ENCODE results near the gene MAP3K6. TPM values are rescaled to one million over a fixed set of nuclear protein-coding genes. Genes with fewer than 3 reads are reported as not detected.
"Not testable (repeated sequence)": the region's sequence is repeated elsewhere in the genome, so short reads cannot be mapped to it uniquely, and the experiment has no call there.

MAP3K6 gene
- total RNA-seq, 1 donor from 2014 or later = 117 TPM

DNA sequence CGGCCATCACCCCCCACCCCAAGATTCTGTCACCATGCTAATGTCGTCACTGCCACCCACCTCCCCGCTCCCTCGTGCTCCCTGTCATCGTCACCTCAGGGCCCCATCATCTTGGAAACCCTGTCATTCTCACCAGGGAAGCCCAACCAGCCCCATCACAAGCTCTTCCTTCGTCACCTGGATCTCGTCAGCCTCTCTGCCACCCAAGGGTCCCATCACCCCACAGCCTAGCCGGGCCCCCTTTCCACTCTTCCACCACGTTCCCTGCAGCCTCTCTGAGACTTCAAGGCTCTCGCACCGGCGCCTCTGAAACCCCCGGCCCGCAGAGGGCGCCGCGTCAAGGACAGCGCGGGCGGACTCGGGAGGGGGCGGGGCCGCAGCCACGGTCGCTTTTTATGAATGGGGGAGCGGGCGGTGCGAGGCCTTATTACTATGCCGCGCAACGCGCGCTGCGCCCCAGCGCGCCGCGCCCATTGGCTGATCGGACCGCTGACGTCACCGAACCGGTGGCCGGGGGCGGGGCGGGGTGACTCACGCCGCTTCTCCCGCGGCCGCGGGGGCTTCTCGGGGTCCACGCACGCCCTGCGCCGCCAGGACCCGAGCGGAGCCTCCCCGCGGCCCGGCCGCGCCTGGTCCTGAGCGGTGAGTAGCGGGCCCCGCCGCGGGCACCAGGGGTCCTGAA lies 25.5 kb upstream of the MAP3K6 start, which contains the start of gene GPR3:
TSS of gene GPR3 (plus strand) at position 527 of the 682 bp plus-strand sequence. CDS start 1,177 bp downstream, outside the sequence.
- intact Hi-C loops (cut with DNase I) = loop anchor here (10.0 kb wide), 1 partner anchor 87 kb away; no protein-coding TSS in a partner anchor
- Histone ChIP-seq H3K4me1 (peaks cover 34% of the 10 kb centered on the region), H3K4me3 (peak within 1 kb of the TSS; percentile 52), H3K9me3 (no peaks in the 10 kb centered on the region), H3K36me3 (no peaks in the 10 kb centered on the region), H3K27ac (peak within 1 kb of the TSS; percentile 39), H3K27me3 (ENCODE audit: low read depth) (no peaks in the 10 kb centered on the region)
- DNase-seq (peak; percentile 89), ATAC-seq (peak; percentile 89 to 91)
- TF ChIP-seq, protein P1, sequence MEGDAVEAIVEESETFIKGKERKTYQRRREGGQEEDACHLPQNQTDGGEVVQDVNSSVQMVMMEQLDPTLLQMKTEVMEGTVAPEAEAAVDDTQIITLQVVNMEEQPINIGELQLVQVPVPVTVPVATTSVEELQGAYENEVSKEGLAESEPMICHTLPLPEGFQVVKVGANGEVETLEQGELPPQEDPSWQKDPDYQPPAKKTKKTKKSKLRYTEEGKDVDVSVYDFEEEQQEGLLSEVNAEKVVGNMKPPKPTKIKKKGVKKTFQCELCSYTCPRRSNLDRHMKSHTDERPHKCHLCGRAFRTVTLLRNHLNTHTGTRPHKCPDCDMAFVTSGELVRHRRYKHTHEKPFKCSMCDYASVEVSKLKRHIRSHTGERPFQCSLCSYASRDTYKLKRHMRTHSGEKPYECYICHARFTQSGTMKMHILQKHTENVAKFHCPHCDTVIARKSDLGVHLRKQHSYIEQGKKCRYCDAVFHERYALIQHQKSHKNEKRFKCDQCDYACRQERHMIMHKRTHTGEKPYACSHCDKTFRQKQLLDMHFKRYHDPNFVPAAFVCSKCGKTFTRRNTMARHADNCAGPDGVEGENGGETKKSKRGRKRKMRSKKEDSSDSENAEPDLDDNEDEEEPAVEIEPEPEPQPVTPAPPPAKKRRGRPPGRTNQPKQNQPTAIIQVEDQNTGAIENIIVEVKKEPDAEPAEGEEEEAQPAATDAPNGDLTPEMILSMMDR (IDR thresholded peaks at IDR 0.05) = peak; percentile 60

DNA sequence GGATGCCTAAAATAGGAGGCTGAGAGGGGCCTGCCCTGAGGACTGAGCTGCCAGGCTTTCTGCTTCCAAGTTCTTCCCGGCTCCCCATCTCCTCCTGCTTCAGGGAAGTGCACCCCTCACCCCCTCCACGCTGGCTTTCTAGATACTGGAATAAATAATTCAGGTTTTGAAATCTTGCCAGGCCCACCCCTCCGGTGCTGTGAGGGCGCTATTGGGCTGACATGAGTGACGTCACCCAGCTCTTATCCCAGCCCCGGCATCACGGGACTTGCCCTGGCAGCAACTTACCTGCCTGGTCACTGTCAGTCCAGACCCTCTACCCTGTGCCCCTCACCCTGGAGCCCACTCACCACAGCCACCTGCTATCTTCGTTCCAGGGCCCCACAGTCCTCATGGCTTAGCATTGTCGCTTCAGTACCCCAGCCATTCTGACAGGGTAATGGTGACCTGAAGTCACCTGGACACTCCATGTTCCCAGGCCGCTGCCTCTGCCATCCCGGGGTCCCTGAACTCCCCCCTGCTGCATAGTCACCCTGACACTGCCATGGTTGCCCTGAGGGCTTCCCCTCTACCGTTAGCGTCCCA lies 24.8 kb upstream of the MAP3K6 start:
- DNase-seq = no peak
- Histone ChIP-seq H3K9me3 (no peaks in the 10 kb centered on the region), H3K36me3 (no peaks in the 10 kb centered on the region), H3K27ac (peak overlapping the region; percentile 39), H3K27me3 (ENCODE audit: low read depth) (no peaks in the 10 kb centered on the region), H3K4me3 (peak overlapping the region; percentile 52), H3K4me1 (peaks cover 28% of the 10 kb centered on the region)
- TF ChIP-seq, protein P1 (IDR thresholded peaks at IDR 0.05) = no peak
- ATAC-seq = peak; percentile 16 to 51
- intact Hi-C loops (cut with DNase I) = loop anchor here (10.0 kb wide), 1 partner anchor 87 kb away; no protein-coding TSS in a partner anchor

DNA sequence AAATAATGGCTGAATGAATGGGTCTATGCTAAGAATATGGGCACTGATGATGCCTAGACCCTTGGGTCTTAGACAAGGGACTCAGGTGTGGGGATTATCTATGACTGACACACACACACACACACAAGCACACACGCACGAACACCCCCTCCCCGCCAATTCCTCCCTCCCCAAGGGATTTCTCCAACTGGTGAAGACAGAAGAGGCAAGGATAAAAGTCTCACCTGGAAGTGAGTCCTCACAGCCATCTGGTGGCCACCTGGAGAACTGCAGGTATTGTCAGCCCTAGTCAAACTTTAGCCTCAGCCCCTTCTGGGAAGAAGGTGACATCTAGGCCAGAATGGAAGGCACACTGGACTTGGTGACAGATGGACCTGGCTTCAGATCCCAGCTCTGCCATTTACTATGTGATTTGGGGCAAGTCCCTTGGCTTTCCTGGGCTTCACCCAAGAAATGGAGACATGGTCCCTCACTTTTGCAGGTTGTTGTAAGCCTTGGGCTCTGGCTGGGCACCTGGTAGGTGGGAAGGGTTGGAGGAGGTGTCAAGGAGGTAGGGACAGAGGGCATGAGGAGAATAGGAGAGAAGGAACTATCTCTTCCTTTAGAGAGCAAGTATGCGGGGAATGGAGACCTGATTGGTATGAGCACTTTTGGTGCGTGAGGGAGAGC lies 21.7 kb upstream of the MAP3K6 start:
- H3K36me3 ChIP-seq = no peaks in the 10 kb centered on the region
- intact Hi-C loops (cut with DNase I) = no loop called here
- no peaks in the 10 kb centered on the region for H3K27me3 ChIP-seq (ENCODE audit: low read depth)
- H3K27ac ChIP-seq = no peak overlapping the region
- peaks cover 28% of the 10 kb centered on the region for H3K4me1 ChIP-seq
- TF ChIP-seq, protein P1 (IDR thresholded peaks at IDR 0.05) = peak; percentile 83
- DNase-seq (peak; percentile 81), ATAC-seq (peak; percentile 45 to 47)
- no peak overlapping the region for H3K4me3 ChIP-seq
- H3K9me3 ChIP-seq = no peaks in the 10 kb centered on the region

DNA sequence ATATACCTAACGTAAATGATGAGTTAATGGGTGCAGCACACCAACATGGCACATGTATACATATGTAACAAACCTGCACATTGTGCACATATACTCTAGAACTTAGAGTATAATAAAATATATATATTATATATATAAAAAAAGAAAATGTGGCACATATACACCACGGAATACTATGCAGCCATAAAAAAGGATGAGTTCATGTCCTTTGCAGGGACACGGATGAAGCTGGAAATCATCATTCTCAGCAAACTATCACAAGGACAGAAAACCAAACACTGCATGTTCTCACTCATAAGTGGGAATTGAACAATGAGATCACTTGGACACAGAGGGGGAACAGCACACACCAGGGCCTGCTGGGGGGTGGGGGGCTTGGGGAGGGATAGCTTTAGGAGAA lies 18.0 kb upstream of the MAP3K6 start:
- H3K4me1 ChIP-seq = peaks cover 17% of the 10 kb centered on the region
- intact Hi-C loops (cut with DNase I); ATAC-seq; H3K36me3 ChIP-seq; H3K27ac ChIP-seq; DNase-seq; H3K9me3 ChIP-seq; H3K4me3 ChIP-seq; H3K27me3 ChIP-seq (ENCODE audit: low read depth): not testable (repeated sequence)

DNA sequence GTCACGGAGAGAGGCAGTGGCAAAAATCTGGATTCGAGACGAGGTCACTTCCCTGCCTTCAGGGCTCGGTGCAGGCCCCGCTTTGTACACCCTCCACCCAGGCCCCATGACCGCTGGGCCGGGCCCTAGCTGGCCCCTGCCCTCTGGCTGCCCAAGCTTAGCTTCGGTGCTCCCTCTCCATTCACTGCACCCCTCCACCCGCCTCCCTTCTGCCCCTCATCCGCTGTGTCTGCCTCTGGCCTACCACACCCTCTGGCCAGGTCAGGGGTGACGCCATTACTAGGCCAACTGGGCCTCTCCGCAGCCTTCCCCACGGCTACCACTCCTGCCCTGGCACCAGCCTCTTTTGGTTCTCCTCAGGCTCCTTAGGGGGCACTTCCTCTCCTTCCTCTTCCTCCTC lies 16.9 kb upstream of the MAP3K6 start:
- Histone ChIP-seq H3K9me3 (no peaks in the 10 kb centered on the region), H3K4me3 (no peak overlapping the region), H3K27ac (no peak overlapping the region), H3K36me3 (no peaks in the 10 kb centered on the region), H3K27me3 (ENCODE audit: low read depth) (no peaks in the 10 kb centered on the region), H3K4me1 (peaks cover 17% of the 10 kb centered on the region)
- no peak for ATAC-seq
- DNase-seq = no peak
- TF ChIP-seq, protein P1 (IDR thresholded peaks at IDR 0.05) = no peak
- intact Hi-C loops (cut with DNase I) = no loop called here
